Adrenal gland (tissue), 5 donors: ENCODE data around the gene PKNOX1.

Experiments used
- POLR2A ChIP-seq, 2 donors: fragments of 450-650 bp; IDR thresholded peaks; one replicate each; pipeline ENCODE4 v1.6.1; 2017; ENCODE audit warnings: antibody characterized with exemption in 2 of 2, mild to moderate bottlenecking in 2 of 2, moderate library complexity in 1 of 2
- TF ChIP-seq, protein P1 (sequence below), 6 experiments: fragments of 450-650 bp in 4 of 6; fragments of 200-600 bp in 2 of 6; sonication (generic) in 1 of 6; IDR thresholded peaks; 1 replicate in 5 of 6; 2 replicates in 1 of 6; pipeline versions ENCODE4 v1.5.1 to v1.8.0; 2016 to 2021; ENCODE audit warnings: antibody characterized with exemption in 6 of 6, mild to moderate bottlenecking in 2 of 6, moderate library complexity in 1 of 6
- donor health status: DM: no; HTN: no; CAD: no.

- TF ChIP-seq, protein P1, sequence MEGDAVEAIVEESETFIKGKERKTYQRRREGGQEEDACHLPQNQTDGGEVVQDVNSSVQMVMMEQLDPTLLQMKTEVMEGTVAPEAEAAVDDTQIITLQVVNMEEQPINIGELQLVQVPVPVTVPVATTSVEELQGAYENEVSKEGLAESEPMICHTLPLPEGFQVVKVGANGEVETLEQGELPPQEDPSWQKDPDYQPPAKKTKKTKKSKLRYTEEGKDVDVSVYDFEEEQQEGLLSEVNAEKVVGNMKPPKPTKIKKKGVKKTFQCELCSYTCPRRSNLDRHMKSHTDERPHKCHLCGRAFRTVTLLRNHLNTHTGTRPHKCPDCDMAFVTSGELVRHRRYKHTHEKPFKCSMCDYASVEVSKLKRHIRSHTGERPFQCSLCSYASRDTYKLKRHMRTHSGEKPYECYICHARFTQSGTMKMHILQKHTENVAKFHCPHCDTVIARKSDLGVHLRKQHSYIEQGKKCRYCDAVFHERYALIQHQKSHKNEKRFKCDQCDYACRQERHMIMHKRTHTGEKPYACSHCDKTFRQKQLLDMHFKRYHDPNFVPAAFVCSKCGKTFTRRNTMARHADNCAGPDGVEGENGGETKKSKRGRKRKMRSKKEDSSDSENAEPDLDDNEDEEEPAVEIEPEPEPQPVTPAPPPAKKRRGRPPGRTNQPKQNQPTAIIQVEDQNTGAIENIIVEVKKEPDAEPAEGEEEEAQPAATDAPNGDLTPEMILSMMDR (IDR thresholded peaks at IDR 0.05) = no peak
- TF ChIP-seq POLR2A (IDR thresholded peaks at IDR 0.05) = no peak
These were observed 51.3 kb downstream of the PKNOX1 start for GRCh38 chr21:43025636-43026180.
